ENCODE results near the gene TTC36. TPM values are rescaled to one million over a fixed set of nuclear protein-coding genes. Genes with fewer than 3 reads are reported as not detected.

The TTC36 gene
- total and polyA plus RNA-seq, 10 of the 15 experiments (the other 5 are each of a cell fraction or from before 2014, with no cell fraction given), result 0.28 to 0.78 (median 0.59) TPM; not detected in 7

DNA sequence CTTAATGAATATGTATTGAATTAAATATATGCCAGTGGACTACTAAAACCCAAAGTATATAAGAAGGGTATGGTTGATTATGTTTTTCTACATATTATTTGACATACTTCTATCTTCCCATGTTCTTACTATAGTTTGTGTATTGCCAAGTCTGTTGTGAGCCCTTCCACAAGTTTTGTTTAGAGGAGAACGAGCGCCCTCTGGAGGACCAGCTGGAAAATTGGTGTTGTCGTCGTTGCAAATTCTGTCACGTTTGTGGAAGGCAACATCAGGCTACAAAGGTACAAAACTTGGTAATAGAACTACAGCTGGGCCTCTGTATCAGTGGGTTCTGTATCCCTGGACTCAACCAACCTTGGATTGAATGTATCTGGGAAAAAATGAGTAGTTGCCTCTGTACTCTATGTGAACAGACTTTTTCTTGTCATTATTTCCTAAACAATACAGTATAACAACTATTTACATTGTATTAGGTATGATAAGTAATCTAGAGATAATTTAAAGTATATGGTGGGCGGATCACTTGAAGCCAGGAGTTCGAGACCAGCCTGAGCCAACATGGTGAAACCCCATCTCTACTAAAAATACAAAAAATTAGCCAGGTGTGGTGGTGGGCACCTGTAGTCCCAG lies 38.7 kb upstream of the TTC36 start (continued):
- TF ChIP-seq, protein P1, sequence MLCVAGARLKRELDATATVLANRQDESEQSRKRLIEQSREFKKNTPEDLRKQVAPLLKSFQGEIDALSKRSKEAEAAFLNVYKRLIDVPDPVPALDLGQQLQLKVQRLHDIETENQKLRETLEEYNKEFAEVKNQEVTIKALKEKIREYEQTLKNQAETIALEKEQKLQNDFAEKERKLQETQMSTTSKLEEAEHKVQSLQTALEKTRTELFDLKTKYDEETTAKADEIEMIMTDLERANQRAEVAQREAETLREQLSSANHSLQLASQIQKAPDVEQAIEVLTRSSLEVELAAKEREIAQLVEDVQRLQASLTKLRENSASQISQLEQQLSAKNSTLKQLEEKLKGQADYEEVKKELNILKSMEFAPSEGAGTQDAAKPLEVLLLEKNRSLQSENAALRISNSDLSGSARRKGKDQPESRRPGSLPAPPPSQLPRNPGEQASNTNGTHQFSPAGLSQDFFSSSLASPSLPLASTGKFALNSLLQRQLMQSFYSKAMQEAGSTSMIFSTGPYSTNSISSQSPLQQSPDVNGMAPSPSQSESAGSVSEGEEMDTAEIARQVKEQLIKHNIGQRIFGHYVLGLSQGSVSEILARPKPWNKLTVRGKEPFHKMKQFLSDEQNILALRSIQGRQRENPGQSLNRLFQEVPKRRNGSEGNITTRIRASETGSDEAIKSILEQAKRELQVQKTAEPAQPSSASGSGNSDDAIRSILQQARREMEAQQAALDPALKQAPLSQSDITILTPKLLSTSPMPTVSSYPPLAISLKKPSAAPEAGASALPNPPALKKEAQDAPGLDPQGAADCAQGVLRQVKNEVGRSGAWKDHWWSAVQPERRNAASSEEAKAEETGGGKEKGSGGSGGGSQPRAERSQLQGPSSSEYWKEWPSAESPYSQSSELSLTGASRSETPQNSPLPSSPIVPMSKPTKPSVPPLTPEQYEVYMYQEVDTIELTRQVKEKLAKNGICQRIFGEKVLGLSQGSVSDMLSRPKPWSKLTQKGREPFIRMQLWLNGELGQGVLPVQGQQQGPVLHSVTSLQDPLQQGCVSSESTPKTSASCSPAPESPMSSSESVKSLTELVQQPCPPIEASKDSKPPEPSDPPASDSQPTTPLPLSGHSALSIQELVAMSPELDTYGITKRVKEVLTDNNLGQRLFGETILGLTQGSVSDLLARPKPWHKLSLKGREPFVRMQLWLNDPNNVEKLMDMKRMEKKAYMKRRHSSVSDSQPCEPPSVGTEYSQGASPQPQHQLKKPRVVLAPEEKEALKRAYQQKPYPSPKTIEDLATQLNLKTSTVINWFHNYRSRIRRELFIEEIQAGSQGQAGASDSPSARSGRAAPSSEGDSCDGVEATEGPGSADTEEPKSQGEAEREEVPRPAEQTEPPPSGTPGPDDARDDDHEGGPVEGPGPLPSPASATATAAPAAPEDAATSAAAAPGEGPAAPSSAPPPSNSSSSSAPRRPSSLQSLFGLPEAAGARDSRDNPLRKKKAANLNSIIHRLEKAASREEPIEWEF (IDR thresholded peaks at IDR 0.05; ENCODE audit: insufficient replicate concordance, low read depth, low read length), result no peak
- no peak for TF ChIP-seq RAD51 (IDR thresholded peaks at IDR 0.05)
- TF ChIP-seq HDAC6 (IDR thresholded peaks at IDR 0.05; ENCODE audit: unreplicated experiment), result no peak
- no peak for TF ChIP-seq SIN3A (IDR thresholded peaks at IDR 0.05; ENCODE audit: low read depth, low read length)
- TF ChIP-seq, protein P2, sequence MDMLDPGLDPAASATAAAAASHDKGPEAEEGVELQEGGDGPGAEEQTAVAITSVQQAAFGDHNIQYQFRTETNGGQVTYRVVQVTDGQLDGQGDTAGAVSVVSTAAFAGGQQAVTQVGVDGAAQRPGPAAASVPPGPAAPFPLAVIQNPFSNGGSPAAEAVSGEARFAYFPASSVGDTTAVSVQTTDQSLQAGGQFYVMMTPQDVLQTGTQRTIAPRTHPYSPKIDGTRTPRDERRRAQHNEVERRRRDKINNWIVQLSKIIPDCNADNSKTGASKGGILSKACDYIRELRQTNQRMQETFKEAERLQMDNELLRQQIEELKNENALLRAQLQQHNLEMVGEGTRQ (IDR thresholded peaks at IDR 0.05; ENCODE audit: borderline replicate concordance, low read depth, low read length), result no peak
- TF ChIP-seq ZNF274 (IDR thresholded peaks at IDR 0.05; ENCODE audit: insufficient read depth, insufficient read length), result no peak
- TF ChIP-seq RAD21 (IDR thresholded peaks at IDR 0.05; ENCODE audit: insufficient read depth, low read depth, low read length), result peak; percentile 96
- no peak for TF ChIP-seq GABPA (IDR thresholded peaks at IDR 0.05; ENCODE audit: low read depth)
- TF ChIP-seq, protein P3, sequence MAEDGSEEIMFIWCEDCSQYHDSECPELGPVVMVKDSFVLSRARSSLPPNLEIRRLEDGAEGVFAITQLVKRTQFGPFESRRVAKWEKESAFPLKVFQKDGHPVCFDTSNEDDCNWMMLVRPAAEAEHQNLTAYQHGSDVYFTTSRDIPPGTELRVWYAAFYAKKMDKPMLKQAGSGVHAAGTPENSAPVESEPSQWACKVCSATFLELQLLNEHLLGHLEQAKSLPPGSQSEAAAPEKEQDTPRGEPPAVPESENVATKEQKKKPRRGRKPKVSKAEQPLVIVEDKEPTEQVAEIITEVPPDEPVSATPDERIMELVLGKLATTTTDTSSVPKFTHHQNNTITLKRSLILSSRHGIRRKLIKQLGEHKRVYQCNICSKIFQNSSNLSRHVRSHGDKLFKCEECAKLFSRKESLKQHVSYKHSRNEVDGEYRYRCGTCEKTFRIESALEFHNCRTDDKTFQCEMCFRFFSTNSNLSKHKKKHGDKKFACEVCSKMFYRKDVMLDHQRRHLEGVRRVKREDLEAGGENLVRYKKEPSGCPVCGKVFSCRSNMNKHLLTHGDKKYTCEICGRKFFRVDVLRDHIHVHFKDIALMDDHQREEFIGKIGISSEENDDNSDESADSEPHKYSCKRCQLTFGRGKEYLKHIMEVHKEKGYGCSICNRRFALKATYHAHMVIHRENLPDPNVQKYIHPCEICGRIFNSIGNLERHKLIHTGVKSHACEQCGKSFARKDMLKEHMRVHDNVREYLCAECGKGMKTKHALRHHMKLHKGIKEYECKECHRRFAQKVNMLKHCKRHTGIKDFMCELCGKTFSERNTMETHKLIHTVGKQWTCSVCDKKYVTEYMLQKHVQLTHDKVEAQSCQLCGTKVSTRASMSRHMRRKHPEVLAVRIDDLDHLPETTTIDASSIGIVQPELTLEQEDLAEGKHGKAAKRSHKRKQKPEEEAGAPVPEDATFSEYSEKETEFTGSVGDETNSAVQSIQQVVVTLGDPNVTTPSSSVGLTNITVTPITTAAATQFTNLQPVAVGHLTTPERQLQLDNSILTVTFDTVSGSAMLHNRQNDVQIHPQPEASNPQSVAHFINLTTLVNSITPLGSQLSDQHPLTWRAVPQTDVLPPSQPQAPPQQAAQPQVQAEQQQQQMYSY (CRISPR knock-in tag; IDR thresholded peaks at IDR 0.05), result no peak
- no peak for TF ChIP-seq MTA3 (IDR thresholded peaks at IDR 0.05; ENCODE audit: borderline replicate concordance, low read length)
- no peak for TF ChIP-seq SMAD5 (IDR thresholded peaks at IDR 0.05; ENCODE audit: low read depth)
- TF ChIP-seq ZNF384 (IDR thresholded peaks at IDR 0.05; ENCODE audit: borderline replicate concordance, low read depth, low read length), result no peak
- TF ChIP-seq, protein P4, sequence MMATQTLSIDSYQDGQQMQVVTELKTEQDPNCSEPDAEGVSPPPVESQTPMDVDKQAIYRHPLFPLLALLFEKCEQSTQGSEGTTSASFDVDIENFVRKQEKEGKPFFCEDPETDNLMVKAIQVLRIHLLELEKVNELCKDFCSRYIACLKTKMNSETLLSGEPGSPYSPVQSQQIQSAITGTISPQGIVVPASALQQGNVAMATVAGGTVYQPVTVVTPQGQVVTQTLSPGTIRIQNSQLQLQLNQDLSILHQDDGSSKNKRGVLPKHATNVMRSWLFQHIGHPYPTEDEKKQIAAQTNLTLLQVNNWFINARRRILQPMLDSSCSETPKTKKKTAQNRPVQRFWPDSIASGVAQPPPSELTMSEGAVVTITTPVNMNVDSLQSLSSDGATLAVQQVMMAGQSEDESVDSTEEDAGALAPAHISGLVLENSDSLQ (IDR thresholded peaks at IDR 0.05), result no peak
- no peak for TF ChIP-seq ZNF217 (IDR thresholded peaks at IDR 0.05)

Measured in GM12878 (cell line).